ENCODE results near the gene MED14. TPM values are rescaled to one million over a fixed set of nuclear protein-coding genes. Genes with fewer than 3 reads are reported as not detected.

The MED14 gene
- total RNA-seq, 3 donors from 2014 or later (not counting 1 experiment from before 2014, with no cell fraction given), result 55.3 to 79.1 (median 66.1) TPM

- H3K27me3 Mint-ChIP-seq (ENCODE audit: low read depth in 2 of 2), result peaks cover 3 to 50% of the 10 kb centered on the region in 2 donors
- DNase-seq (no peak), ATAC-seq (no peak)
- H3K27ac ChIP-seq (ENCODE audit: low read length), result no peak overlapping the region
- H3K36me3 ChIP-seq (ENCODE audit: control insufficient read depth, insufficient read depth, low read length), result no peaks in the 10 kb centered on the region
- TF ChIP-seq, protein P1, sequence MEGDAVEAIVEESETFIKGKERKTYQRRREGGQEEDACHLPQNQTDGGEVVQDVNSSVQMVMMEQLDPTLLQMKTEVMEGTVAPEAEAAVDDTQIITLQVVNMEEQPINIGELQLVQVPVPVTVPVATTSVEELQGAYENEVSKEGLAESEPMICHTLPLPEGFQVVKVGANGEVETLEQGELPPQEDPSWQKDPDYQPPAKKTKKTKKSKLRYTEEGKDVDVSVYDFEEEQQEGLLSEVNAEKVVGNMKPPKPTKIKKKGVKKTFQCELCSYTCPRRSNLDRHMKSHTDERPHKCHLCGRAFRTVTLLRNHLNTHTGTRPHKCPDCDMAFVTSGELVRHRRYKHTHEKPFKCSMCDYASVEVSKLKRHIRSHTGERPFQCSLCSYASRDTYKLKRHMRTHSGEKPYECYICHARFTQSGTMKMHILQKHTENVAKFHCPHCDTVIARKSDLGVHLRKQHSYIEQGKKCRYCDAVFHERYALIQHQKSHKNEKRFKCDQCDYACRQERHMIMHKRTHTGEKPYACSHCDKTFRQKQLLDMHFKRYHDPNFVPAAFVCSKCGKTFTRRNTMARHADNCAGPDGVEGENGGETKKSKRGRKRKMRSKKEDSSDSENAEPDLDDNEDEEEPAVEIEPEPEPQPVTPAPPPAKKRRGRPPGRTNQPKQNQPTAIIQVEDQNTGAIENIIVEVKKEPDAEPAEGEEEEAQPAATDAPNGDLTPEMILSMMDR (IDR thresholded peaks at IDR 0.05), result no peak
- no peak overlapping the region for H3K27ac Mint-ChIP-seq
- H3K27me3 ChIP-seq (ENCODE audit: control insufficient read depth, insufficient read depth, low read length), result no peaks in the 10 kb centered on the region
- WGBS (ENCODE audit: insufficient coverage), result 82% methylated on average over 6 of the region's 6 CpGs
- H3K4me3 ChIP-seq (ENCODE audit: low read length), result no peak overlapping the region
- H3K4me1 Mint-ChIP-seq, result no peaks in the 10 kb centered on the region
- H3K9me3 ChIP-seq (ENCODE audit: control insufficient read depth, insufficient read depth, low read length), result no peaks in the 10 kb centered on the region
- no peaks in the 10 kb centered on the region for H3K9me3 Mint-ChIP-seq
- H3K4me3 Mint-ChIP-seq, result no peak overlapping the region
- H3K36me3 Mint-ChIP-seq, result no peaks in the 10 kb centered on the region
- intact Hi-C loops (cut with micrococcal nuclease), result no loop called here
- H3K4me1 ChIP-seq (ENCODE audit: control insufficient read depth, insufficient read depth, low read length), result no peaks in the 10 kb centered on the region
Measured at GRCh38 chrX:40780082-40780481, 44.7 kb upstream of the MED14 start.

GRCh38 chrX:40778861-40779575 lies 43.7 kb upstream of the MED14 start:
- intact Hi-C loops (cut with micrococcal nuclease), result no loop called here
- 95% methylated on average over 2 of the region's 4 CpGs for WGBS (ENCODE audit: insufficient coverage)
- Histone ChIP-seq H3K4me3 (ENCODE audit: low read length) (no peak overlapping the region), H3K27ac (ENCODE audit: low read length) (no peak overlapping the region), H3K4me1 (ENCODE audit: control insufficient read depth, insufficient read depth, low read length) (no peaks in the 10 kb centered on the region), H3K9me3 (ENCODE audit: control insufficient read depth, insufficient read depth, low read length) (no peaks in the 10 kb centered on the region), H3K36me3 (ENCODE audit: control insufficient read depth, insufficient read depth, low read length) (no peaks in the 10 kb centered on the region), H3K27me3 (ENCODE audit: control insufficient read depth, insufficient read depth, low read length) (no peaks in the 10 kb centered on the region)
- no peaks in the 10 kb centered on the region for H3K36me3 Mint-ChIP-seq
- DNase-seq, result no peak
- TF ChIP-seq, protein P1 (IDR thresholded peaks at IDR 0.05), result no peak
- no peak overlapping the region for H3K4me3 Mint-ChIP-seq
- no peak overlapping the region for H3K27ac Mint-ChIP-seq
- ATAC-seq, result no peak
- H3K9me3 Mint-ChIP-seq, result no peaks in the 10 kb centered on the region
- peaks cover 3 to 41% of the 10 kb centered on the region in 2 donors for H3K27me3 Mint-ChIP-seq (ENCODE audit: low read depth in 2 of 2)
- no peaks in the 10 kb centered on the region for H3K4me1 Mint-ChIP-seq

DNA sequence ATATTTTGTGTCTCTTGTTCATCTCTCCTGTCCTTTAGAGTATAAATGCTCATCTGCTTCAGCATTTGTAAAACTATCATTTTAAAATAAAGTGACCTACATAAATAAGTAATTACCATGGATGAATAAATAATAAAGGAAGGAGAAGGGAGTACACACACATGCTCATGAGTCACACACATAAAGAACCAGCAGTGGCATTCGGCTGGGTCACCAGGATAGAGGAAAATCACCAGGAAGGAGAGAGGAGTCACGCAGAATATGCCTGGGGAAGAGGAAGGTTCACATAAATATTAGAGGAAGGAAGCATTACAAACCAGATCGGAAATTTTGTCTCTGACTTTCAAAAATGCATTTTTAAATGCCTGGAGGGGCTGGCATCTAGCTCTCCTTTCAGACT lies 38.5 kb upstream of the MED14 start:
- Mint-ChIP-seq H3K27me3 (ENCODE audit: low read depth in 2 of 2) (peaks cover 3 to 45% of the 10 kb centered on the region in 2 donors), H3K4me3 (no peak overlapping the region), H3K36me3 (no peaks in the 10 kb centered on the region), H3K4me1 (no peaks in the 10 kb centered on the region), H3K27ac (no peak overlapping the region), H3K9me3 (no peaks in the 10 kb centered on the region)
- H3K36me3 ChIP-seq (ENCODE audit: control insufficient read depth, insufficient read depth, low read length), result no peaks in the 10 kb centered on the region
- no peaks in the 10 kb centered on the region for H3K9me3 ChIP-seq (ENCODE audit: control insufficient read depth, insufficient read depth, low read length)
- H3K4me3 ChIP-seq (ENCODE audit: low read length), result no peak overlapping the region
- intact Hi-C loops (cut with micrococcal nuclease), result no loop called here
- ATAC-seq (no peak), DNase-seq (no peak)
- no peaks in the 10 kb centered on the region for H3K4me1 ChIP-seq (ENCODE audit: control insufficient read depth, insufficient read depth, low read length)
- no peak overlapping the region for H3K27ac ChIP-seq (ENCODE audit: low read length)
- no peaks in the 10 kb centered on the region for H3K27me3 ChIP-seq (ENCODE audit: control insufficient read depth, insufficient read depth, low read length)
- 33% methylated on average over 2 of the region's 3 CpGs for WGBS (ENCODE audit: insufficient coverage)
- TF ChIP-seq, protein P1 (IDR thresholded peaks at IDR 0.05), result no peak

- no peak overlapping the region for H3K27ac ChIP-seq (ENCODE audit: low read length)
- no peaks in the 10 kb centered on the region for H3K4me1 ChIP-seq (ENCODE audit: control insufficient read depth, insufficient read depth, low read length)
- 79% methylated on average over 4 of the region's 7 CpGs for WGBS (ENCODE audit: insufficient coverage)
- no peaks in the 10 kb centered on the region for H3K36me3 Mint-ChIP-seq
- TF ChIP-seq, protein P1 (IDR thresholded peaks at IDR 0.05), result no peak
- no peak overlapping the region for H3K4me3 ChIP-seq (ENCODE audit: low read length)
- no peaks in the 10 kb centered on the region for H3K27me3 ChIP-seq (ENCODE audit: control insufficient read depth, insufficient read depth, low read length)
- no peak overlapping the region for H3K27ac Mint-ChIP-seq
- no peak overlapping the region for H3K4me3 Mint-ChIP-seq
- DNase-seq, result no peak
- no peaks in the 10 kb centered on the region for H3K36me3 ChIP-seq (ENCODE audit: control insufficient read depth, insufficient read depth, low read length)
- peaks cover 3 to 43% of the 10 kb centered on the region in 2 donors for H3K27me3 Mint-ChIP-seq (ENCODE audit: low read depth in 2 of 2)
- no peaks in the 10 kb centered on the region for H3K4me1 Mint-ChIP-seq
- H3K9me3 ChIP-seq (ENCODE audit: control insufficient read depth, insufficient read depth, low read length), result no peaks in the 10 kb centered on the region
- intact Hi-C loops (cut with micrococcal nuclease), result no loop called here
- H3K9me3 Mint-ChIP-seq, result no peaks in the 10 kb centered on the region
- no peak for ATAC-seq
Measured at GRCh38 chrX:40773188-40773587, 37.8 kb upstream of the MED14 start.
